Activated naive CD8-positive, alpha-beta T cell treated with anti-CD3 and anti-CD28 coated beads, Interleukin-2, amount 10 ng/mL, durations not matched to agents 7 days and 5 days (primary cell): ENCODE data around the gene LARGE2. TPM values are rescaled to one million over a fixed set of nuclear protein-coding genes. Genes with fewer than 3 reads are reported as not detected.
"Not testable (repeated sequence)": the region's sequence is repeated elsewhere in the genome, so short reads cannot be mapped to it uniquely, and the experiment has no call there.

Experiments used
- ATAC-seq: fragments of 150-1000 bp; cut with Tn5 transposase; one replicate; pipeline ENCODE4 v1.10.0; 2021; ENCODE audit warnings: low read depth, moderate library complexity
- POLR2A ChIA-PET: fragments of 350-600 bp; sonication (Branson Sonifier 250); formaldehyde crosslinking; loops from one replicate; lab custom pipeline; 2021; ENCODE audit warnings: antibody characterized with exemption; lab: Charles Lee
- DNase-seq: peaks from one replicate; pipeline ENCODE4 v3.0.0; 2021
- H3K27ac Mint-ChIP-seq: one replicate; pipeline ENCODE4 v1.8.0; 2022; ENCODE audit warnings: mild to moderate bottlenecking, mixed read lengths
- H3K27me3 Mint-ChIP-seq: one replicate; pipeline ENCODE4 v1.8.0; 2022; ENCODE audit warnings: mild to moderate bottlenecking, moderate library complexity, mixed read lengths
- H3K36me3 Mint-ChIP-seq: one replicate; pipeline ENCODE4 v1.8.0; 2021; ENCODE audit warnings: mild to moderate bottlenecking, mixed read lengths
- H3K4me1 Mint-ChIP-seq: one replicate; pipeline ENCODE4 v1.8.0; 2021; ENCODE audit warnings: mixed read lengths
- H3K4me3 Mint-ChIP-seq: one replicate; pipeline ENCODE4 v1.8.0; 2022; ENCODE audit warnings: mild to moderate bottlenecking, moderate library complexity, mixed read lengths
- H3K9me3 Mint-ChIP-seq: one replicate; pipeline ENCODE4 v1.8.0; 2021; ENCODE audit warnings: mixed read lengths
- total RNA-seq, 2 experiments: library from RNA; stranded (reverse); gene quantifications; one replicate each; pipeline ENCODE4 v1.2.3, GENCODE V29; 2021

Gene LARGE2
- total RNA-seq, 2 experiments from 2014 or later, result 2.5 to 2.7 TPM

GRCh38 chr11:45887587-45887986, 34.9 kb upstream of the LARGE2 start:
- POLR2A ChIA-PET, result no interaction called here
- Mint-ChIP-seq H3K9me3 (no peaks in the 10 kb centered on the region), H3K4me3 (no peak overlapping the region), H3K27me3 (peaks cover 9% of the 10 kb centered on the region), H3K27ac (no peak overlapping the region), H3K36me3 (no peaks in the 10 kb centered on the region), H3K4me1 (peaks cover 4% of the 10 kb centered on the region)
- DNase-seq (no peak), ATAC-seq (no peak)

- peaks cover 4% of the 10 kb centered on the region for H3K4me1 Mint-ChIP-seq
- H3K9me3 Mint-ChIP-seq, result no peaks in the 10 kb centered on the region
- no peaks in the 10 kb centered on the region for H3K36me3 Mint-ChIP-seq
- H3K27me3 Mint-ChIP-seq, result peaks cover 7% of the 10 kb centered on the region
- ATAC-seq, result no peak
- POLR2A ChIA-PET, result no interaction called here
- no peak overlapping the region for H3K27ac Mint-ChIP-seq
- H3K4me3 Mint-ChIP-seq, result no peak overlapping the region
- no peak for DNase-seq
Observed at GRCh38 chr11:45889555-45889954, 32.9 kb upstream of the LARGE2 start.

GRCh38 chr11:45889966-45890365, 32.5 kb upstream of the LARGE2 start:
- no peak for DNase-seq
- POLR2A ChIA-PET, result no interaction called here
- Mint-ChIP-seq H3K27me3 (peaks cover 6% of the 10 kb centered on the region), H3K36me3 (no peaks in the 10 kb centered on the region), H3K27ac (no peak overlapping the region), H3K4me3 (no peak overlapping the region), H3K4me1 (peaks cover 3% of the 10 kb centered on the region), H3K9me3 (no peaks in the 10 kb centered on the region)
- ATAC-seq, result no peak

GRCh38 chr11:45890886-45891550, 31.4 kb upstream of the LARGE2 start:
- Mint-ChIP-seq H3K9me3 (no peaks in the 10 kb centered on the region), H3K27ac (no peak overlapping the region), H3K4me1 (no peaks in the 10 kb centered on the region), H3K36me3 (no peaks in the 10 kb centered on the region), H3K4me3 (no peak overlapping the region), H3K27me3 (peaks cover 10% of the 10 kb centered on the region)
- POLR2A ChIA-PET, result no interaction called here
- DNase-seq, result no peak
- no peak for ATAC-seq

- no peak for DNase-seq
- H3K4me1 Mint-ChIP-seq, result no peaks in the 10 kb centered on the region
- no peak overlapping the region for H3K27ac Mint-ChIP-seq
Observed at GRCh38 chr11:45892856-45893255, 29.6 kb upstream of the LARGE2 start.

GRCh38 chr11:45894555-45895247, 27.8 kb upstream of the LARGE2 start:
- no peaks in the 10 kb centered on the region for H3K9me3 Mint-ChIP-seq
- no peaks in the 10 kb centered on the region for H3K36me3 Mint-ChIP-seq
- H3K4me1 Mint-ChIP-seq, result no peaks in the 10 kb centered on the region
- peaks cover 29% of the 10 kb centered on the region for H3K27me3 Mint-ChIP-seq
- no peak overlapping the region for H3K4me3 Mint-ChIP-seq
- H3K27ac Mint-ChIP-seq, result no peak overlapping the region
- DNase-seq (no peak), ATAC-seq (no peak)
- POLR2A ChIA-PET, result no interaction called here

More at GRCh38 chr11:45892856-45893255, 29.6 kb upstream of the LARGE2 start:
- Mint-ChIP-seq H3K4me3 (no peak overlapping the region), H3K27me3 (peaks cover 16% of the 10 kb centered on the region), H3K9me3 (no peaks in the 10 kb centered on the region), H3K36me3 (no peaks in the 10 kb centered on the region)
- POLR2A ChIA-PET, result no interaction called here
- no peak for ATAC-seq

GRCh38 chr11:45895553-45896259, 26.8 kb upstream of the LARGE2 start:
- Mint-ChIP-seq H3K9me3 (no peaks in the 10 kb centered on the region), H3K4me1 (no peaks in the 10 kb centered on the region), H3K27me3 (peaks cover 30% of the 10 kb centered on the region), H3K4me3 (no peak overlapping the region), H3K36me3 (no peaks in the 10 kb centered on the region), H3K27ac (no peak overlapping the region)
- no peak for ATAC-seq
- no peak for DNase-seq
- POLR2A ChIA-PET, result no interaction called here

- Mint-ChIP-seq H3K4me1 (no peaks in the 10 kb centered on the region), H3K27ac (no peak overlapping the region), H3K27me3 (peaks cover 35% of the 10 kb centered on the region), H3K36me3 (no peaks in the 10 kb centered on the region), H3K4me3 (no peak overlapping the region), H3K9me3 (no peaks in the 10 kb centered on the region)
- no peak for ATAC-seq
- POLR2A ChIA-PET, result no interaction called here
- no peak for DNase-seq
Observed at GRCh38 chr11:45896422-45896984, 26.0 kb upstream of the LARGE2 start.

- Mint-ChIP-seq H3K36me3 (no peaks in the 10 kb centered on the region), H3K4me1 (no peaks in the 10 kb centered on the region), H3K4me3 (no peak overlapping the region), H3K27me3 (peaks cover 35% of the 10 kb centered on the region), H3K9me3 (no peaks in the 10 kb centered on the region), H3K27ac (no peak overlapping the region)
- POLR2A ChIA-PET, result interaction anchor here (2.1 kb wide), 1 partner anchor 20 kb away, joined by 9 read pairs; the partner anchor contains the start of gene PEX16
- DNase-seq (no peak), ATAC-seq (no peak)
Observed at GRCh38 chr11:45897556-45897955, 24.9 kb upstream of the LARGE2 start.

- Mint-ChIP-seq H3K9me3 (no peaks in the 10 kb centered on the region), H3K4me1 (no peaks in the 10 kb centered on the region), H3K36me3 (no peaks in the 10 kb centered on the region), H3K27ac (no peak overlapping the region), H3K27me3 (peaks cover 35% of the 10 kb centered on the region), H3K4me3 (peak overlapping the region; percentile 56)
- POLR2A ChIA-PET, result interaction anchor here (2.1 kb wide), 1 partner anchor 19 kb away, joined by 9 read pairs; the partner anchor contains the start of gene PEX16
- DNase-seq (no peak), ATAC-seq (no peak)
Observed at GRCh38 chr11:45899086-45899447, 23.4 kb upstream of the LARGE2 start.

- Mint-ChIP-seq H3K4me1 (no peaks in the 10 kb centered on the region), H3K9me3 (no peaks in the 10 kb centered on the region), H3K4me3 (peak overlapping the region; percentile 56), H3K27ac (no peak overlapping the region), H3K36me3 (no peaks in the 10 kb centered on the region), H3K27me3 (peaks cover 35% of the 10 kb centered on the region)
- ATAC-seq, result peak; percentile 75
- peak; percentile 74 for DNase-seq
- POLR2A ChIA-PET, result interaction anchor here (2.1 kb wide), 1 partner anchor 18 kb away, joined by 9 read pairs; the partner anchor contains the start of gene PEX16
Observed at GRCh38 chr11:45899448-45900174, 22.8 kb upstream of the LARGE2 start.

- not testable (repeated sequence) for DNase-seq, H3K9me3 Mint-ChIP-seq, ATAC-seq, H3K4me1 Mint-ChIP-seq, H3K27ac Mint-ChIP-seq, H3K36me3 Mint-ChIP-seq
- H3K27me3 Mint-ChIP-seq, result peaks cover 33% of the 10 kb centered on the region
- peak overlapping the region; percentile 29 for H3K4me3 Mint-ChIP-seq
- POLR2A ChIA-PET, result interaction anchor here (1.5 kb wide), 1 partner anchor 16 kb away, joined by 7 read pairs; the partner anchor contains the start of gene PEX16
Observed at GRCh38 chr11:45900175-45900800, 22.2 kb upstream of the LARGE2 start.
